Renal pelvis (tissue), 4 donors: ENCODE data around the gene CAMTA1. TPM values are rescaled to one million over a fixed set of nuclear protein-coding genes. Genes with fewer than 3 reads are reported as not detected.
"Not testable (repeated sequence)": the region's sequence is repeated elsewhere in the genome, so short reads cannot be mapped to it uniquely, and the experiment has no call there.

Experiments
- DNase-seq: peaks from one replicate; pipeline ENCODE4 v3.0.0-alpha.2; 2013
- polyA plus RNA-seq, 3 donors: library from polyadenylated mRNA; unstranded; fragments of 120-200 nt; gene quantifications; one replicate each; pipeline ENCODE4 v1.2.1, GENCODE V29; 2013; ENCODE audit not compliant: insufficient read length in 3 of 3

Gene CAMTA1
- polyA plus RNA-seq, 3 donors: 72.3 to 83.1 (median 76.0) TPM

DNA sequence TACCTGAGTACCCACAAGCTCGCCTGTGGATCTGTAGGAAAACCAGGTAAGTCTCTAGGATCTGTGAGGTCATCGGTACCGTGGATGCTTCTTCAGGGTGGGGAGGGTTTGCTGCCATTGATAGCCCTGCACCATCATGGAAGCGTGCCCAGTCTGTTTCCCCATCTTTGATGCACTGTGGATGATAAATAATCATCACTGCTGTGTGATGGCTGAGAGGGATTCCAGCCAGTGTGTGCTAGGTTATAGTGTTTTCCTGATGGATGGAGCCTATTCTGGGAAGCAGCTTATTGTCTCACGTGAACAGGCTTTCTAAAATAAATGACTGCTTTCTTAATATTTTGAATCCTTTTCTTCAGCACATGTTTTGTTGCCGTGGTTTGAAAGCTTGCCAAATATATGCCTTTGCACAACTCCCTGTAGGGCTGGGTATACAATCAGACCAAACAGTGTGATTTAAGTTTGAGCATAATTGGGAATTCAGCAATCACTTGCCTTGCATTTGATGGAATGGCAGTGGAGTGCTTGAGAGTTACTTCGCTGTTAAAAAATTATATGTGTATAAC, 113.8 kb downstream of the CAMTA1 start:
- DNase-seq: no peak

DNA sequence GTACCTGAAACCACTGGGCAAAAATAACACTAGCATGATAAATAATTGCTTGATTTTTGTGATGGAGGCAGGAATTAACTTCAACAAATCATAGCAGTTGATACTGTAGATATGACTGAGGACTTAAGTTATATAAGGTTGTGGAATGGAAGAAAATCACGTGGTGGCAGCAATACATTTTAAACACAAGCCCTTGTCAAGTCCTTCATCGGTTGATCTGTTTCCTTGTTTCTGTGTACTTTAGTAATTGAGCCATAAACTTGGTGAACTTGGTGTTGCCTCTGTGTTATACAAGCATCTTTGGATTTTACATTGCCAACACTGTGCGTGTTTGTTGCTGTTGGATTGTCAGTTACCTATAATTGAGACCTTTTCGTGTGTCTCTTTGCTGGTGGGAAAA, 114.4 kb downstream of the CAMTA1 start:
- DNase-seq: no peak

DNA sequence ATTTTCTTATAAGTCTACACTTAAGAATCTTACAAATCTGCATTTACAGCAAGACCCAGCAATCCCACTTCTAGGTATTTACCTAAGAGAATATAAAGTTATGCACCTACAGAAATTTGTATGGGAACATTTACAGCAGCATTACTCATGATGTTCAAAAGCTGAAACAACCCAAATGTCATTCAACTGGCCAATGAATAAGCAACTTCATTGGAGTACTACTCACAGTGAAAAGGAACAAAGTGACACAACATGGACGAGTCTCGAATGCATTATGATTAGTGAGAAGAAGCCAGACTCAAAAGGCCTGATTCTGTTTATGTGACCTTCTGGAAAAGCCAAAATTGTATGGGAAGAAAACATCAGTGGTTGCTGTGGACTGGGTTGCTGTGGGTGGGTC, 116.9 kb downstream of the CAMTA1 start:
- no peak for DNase-seq

- no peak for DNase-seq
These were observed 119.4 kb downstream of the CAMTA1 start for GRCh38 chr1:6904476-6905170.

GRCh38 chr1:6905331-6905730, 120.1 kb downstream of the CAMTA1 start:
- no peak for DNase-seq

DNA sequence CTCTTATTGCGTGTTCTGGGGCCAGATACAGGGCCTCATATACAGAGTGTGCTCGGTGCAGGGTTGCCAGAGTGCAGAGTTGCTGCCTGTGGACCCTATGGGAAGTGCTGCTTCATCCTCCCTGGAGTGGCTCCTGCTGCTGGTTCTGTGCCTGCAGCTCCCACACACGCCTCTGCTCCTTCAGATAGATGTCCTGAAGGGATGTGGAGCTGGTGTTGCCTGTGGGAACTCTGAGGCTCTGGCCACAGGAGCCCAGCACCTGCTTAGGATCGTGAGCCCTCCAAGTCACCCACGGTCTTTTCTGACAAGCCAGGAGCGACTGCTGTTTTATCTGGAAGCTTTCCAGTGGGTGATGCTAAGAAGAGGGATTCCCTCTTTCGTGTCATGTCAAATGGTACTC, 120.5 kb downstream of the CAMTA1 start:
- DNase-seq: no peak

GRCh38 chr1:6906783-6907182, 121.5 kb downstream of the CAMTA1 start:
- no peak for DNase-seq

DNA sequence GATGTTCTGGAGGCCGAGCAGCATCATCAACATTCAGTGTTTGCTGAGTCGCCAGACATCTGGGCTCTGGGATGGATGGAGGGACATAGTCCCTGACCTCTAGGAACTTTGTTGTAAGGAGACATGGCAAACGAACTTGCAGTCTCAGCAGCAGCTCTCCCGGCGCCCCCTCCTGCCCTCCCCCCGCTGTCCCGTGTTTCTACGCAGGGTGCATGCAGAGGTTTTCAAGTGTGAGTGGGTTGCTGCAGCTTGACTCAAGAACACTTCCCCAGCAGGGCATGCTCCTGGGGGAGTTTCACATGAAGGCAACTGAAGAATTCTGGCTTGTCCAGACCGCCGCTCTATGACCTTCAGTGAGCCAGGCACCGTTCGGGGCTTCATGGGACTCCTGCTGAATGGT, 121.9 kb downstream of the CAMTA1 start:
- DNase-seq: no peak

- DNase-seq: no peak
These were observed 122.6 kb downstream of the CAMTA1 start for GRCh38 chr1:6907676-6908434.

DNA sequence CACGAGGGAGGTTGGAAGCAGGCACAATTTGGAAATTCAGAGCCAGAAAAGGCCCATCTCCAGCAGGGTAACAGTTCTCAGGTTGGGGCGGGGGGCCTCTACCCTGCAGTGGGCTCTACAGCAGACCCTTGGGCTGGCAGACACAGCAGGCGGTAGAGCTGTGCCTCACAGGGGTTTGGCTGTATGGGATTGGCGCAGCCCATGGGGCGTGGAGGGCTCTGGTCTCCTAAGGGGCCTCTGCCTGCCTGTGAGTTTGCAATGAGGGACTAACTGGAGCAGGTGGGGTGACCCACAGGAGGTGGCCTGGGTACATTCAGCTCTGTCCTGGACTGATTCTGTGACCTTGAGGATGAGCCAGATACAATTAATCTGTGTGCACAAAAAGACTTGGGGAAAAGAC, 124.1 kb downstream of the CAMTA1 start:
- DNase-seq: no peak

DNA sequence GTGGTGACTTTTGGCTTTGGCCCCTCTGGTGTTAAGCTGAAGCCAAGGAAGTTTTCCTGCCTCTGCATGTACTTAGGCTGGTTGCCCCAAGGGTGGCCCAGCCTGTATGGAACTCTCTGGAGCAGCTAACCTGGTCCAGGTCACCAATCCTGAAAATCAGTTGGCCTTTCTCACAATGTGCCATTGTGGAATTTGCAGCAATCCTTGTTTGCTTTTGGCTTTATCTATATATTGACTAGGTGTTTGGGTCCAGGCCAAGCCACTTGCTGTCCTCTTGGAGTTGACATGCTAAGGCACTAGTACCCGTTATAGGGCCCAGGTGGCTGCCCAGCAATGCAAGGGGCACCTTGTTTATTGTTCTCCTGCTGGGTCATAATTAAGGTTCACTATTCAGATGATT, 124.6 kb downstream of the CAMTA1 start:
- DNase-seq: no peak

DNA sequence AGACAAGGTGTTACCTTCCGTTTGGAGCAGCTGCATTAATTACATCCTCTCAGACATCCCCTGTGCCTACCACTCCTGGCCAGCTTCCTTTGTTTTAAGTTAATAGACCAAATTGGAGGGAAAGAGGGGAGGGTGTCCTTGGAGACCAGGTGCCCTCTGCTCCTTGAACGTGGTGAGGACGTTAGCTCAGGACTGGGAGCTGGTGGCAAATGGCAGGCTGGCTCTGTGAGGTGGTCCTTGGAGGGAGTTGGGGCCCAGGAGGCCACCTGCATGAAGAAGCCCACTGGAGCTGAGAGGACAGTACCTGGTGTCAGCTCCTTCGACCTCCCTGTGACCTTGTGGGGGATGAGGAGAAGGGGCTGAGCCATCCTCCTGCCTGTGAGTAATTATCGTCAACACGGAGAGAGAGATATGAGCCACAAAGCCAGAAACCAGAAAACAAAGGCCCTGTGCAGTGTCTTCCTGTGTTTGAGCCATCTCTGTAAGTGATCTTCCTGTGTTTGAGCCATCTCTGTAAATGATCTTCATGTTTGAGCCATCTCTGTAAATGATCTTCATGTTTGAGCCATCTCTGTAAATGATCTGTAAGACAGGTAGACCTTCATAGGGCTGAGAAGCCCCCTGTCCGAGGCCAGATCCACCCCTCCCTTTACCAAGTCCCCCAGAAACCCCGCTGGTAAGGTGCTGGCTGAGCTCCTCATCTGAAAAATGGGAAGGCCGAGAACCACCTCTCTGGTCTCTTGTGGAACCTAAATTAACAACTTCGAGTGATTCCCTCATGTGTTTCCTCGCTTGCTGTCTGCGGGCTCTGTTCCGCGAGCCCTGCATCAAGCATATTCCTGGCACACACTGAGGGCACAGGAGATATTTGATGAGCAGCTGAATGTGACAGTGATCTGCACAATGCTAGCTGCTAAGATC, 126.0 kb downstream of the CAMTA1 start:
- DNase-seq: no peak

- DNase-seq: no peak
These were observed 126.7 kb downstream of the CAMTA1 start for GRCh38 chr1:6911974-6912373.

- no peak for DNase-seq
These were observed 127.3 kb downstream of the CAMTA1 start for GRCh38 chr1:6912518-6912917.

DNA sequence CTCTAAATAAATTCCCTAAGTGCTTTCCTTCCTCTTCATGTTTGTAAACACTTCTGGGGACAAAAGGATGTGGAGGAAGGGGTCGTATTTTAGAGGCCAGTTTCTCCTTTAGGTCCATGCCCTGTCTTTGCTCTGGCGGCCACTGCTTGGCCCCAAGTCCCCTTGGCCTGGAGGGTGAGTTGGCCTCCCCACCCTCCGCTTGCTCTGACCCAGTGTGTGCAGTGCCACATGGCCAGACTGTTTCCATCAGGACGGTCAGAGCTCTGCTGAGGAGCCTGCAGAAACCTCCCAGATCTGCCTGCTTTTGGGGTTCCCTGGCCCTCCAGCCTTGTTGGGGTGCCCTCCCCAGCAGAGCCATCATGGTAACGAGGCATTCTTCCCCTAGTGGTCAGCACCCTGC, 127.8 kb downstream of the CAMTA1 start:
- no peak for DNase-seq

DNA sequence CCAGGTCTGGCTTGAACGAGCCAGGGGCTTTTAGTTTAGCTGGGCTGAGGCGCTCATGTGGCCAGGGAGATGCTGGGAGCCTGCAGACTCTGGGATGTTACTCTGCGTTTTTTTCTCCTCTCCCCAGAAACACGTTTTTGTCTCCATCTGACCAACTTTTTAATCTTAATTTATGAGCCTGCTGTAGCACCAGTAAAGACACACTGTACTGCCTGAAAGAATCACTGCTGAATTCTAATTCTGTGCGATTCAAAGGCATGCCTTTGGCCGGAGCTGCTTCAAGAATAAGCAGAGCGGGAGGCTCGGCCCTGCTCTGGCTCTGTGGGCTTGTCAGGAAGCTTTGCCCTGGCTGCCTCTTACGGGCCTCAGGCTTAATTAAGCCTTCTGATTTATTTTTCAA, 129.5 kb downstream of the CAMTA1 start:
- DNase-seq: no peak

DNA sequence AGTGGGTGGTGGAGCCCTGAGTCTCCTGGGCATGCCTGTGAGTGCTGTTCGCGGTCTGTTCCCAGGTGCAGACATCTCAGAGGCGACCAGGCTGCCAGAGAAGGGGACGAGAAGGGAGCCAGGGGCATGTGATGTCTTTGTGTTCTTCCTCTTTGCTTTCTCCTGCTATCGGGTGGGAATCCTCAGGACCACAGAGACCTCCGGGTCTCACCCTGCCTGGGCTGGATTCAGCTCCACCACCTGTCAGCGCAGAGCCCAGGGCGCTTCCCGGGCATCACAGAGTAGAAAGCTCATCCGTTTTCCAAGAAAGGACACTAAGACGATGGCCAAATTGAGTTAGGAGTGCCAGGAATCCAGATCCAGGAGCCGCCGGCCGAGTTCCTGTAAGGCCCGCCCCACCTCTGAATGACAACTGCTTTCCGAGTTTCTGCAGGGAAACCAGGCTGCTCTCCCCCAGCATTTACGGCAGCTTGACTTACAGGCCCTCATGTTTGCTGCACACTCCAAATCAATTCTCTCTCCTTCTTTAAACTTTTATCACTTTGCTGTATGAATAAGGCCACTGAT, 130.8 kb downstream of the CAMTA1 start:
- DNase-seq: no peak

DNA sequence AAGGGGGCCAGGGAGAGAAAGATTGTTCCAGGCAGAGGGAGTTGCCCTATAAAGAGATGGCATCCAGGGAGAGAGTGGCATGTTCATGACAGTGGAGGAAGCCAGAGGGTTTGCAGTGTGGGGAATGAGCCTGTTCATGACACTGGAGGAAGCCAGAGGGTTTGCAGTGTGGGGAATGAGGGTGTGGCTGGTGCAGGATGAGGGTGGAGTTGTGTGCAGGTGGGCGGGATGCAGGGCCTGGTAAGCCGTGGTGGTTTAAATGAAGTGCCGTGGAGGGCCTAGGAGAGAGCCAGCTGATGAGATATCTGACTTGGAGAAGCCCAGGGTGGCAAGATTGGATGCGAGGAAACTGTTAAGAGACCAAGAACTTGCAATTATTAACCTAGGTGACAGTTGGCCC, 131.8 kb downstream of the CAMTA1 start:
- DNase-seq: no peak

GRCh38 chr1:6918186-6918924, 133.1 kb downstream of the CAMTA1 start:
- DNase-seq: no peak

DNA sequence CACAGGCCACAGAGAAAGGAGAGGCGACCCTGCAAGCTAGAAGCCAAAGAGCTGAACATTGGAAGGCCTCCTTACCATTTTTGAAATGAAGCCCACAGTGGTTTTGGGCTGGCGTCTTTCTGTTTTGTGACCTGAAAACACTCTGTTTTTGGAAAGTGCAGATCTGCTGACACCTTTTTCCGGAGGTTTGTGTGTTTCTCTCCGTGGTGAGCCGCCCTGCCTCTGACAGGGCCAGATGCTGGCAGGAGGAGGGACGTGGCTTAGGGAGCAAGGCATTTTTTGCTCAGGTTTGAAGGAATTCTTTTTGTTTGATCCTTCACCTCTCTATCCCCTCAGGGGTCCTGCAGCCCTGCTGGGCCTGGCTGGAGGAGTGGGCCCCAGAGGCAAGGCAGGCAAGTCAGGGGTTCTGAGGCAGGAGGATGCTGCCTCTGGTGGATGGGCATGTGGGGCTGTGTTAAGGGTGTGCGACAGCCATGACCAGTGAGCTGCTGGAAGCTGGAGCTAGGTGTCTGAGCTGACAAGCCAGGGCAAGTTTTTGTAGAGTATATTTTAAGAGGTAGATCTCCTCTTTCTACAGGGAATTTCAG, 133.8 kb downstream of the CAMTA1 start:
- DNase-seq: no peak

GRCh38 chr1:6921506-6921905, 136.3 kb downstream of the CAMTA1 start:
- not testable (repeated sequence) for DNase-seq
